GM18517 (cell line): Measurements from ENCODE around the gene IL17RE.
A peak's percentile ranks its signal among the peaks of the same experiment; 100 is the strongest.
"Not testable (repeated sequence)": the region's sequence is repeated elsewhere in the genome, so short reads cannot be mapped to it uniquely, and the experiment has no call there.

Experiments used
- ATAC-seq: cut with Tn5 transposase; IDR thresholded peaks from one replicate; pipeline ENCODE4 v1.9.1; 2021; ENCODE audit warnings: mild to moderate bottlenecking, moderate library complexity; ENCODE audit not compliant: unreplicated experiment

Gene IL17RE

DNA sequence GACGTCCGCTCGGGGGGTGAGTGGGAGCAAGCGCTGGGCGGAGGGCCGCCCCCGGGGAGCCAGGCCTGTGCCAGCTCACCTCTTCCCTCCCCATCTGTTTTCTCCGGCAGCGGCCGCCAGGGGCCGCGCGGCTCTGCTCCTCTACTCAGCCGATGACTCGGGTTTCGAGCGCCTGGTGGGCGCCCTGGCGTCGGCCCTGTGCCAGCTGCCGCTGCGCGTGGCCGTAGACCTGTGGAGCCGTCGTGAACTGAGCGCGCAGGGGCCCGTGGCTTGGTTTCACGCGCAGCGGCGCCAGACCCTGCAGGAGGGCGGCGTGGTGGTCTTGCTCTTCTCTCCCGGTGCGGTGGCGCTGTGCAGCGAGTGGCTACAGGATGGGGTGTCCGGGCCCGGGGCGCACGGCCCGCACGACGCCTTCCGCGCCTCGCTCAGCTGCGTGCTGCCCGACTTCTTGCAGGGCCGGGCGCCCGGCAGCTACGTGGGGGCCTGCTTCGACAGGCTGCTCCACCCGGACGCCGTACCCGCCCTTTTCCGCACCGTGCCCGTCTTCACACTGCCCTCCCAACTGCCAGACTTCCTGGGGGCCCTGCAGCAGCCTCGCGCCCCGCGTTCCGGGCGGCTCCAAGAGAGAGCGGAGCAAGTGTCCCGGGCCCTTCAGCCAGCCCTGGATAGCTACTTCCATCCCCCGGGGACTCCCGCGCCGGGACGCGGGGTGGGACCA lies 30.4 kb downstream of the IL17RE start:
- peak; percentile 54 for ATAC-seq

GRCh38 chr3:9933561-9934234 lies 31.1 kb downstream of the IL17RE start, which contains the start of gene CRELD1:
Gene CRELD1, plus strand, starts transcription at chr3:9933834. Its CDS starts 605 bp downstream, at chr3:9934439.
- ATAC-seq: peak; percentile 91

- ATAC-seq: no peak
Measured at GRCh38 chr3:9934235-9934621, 31.6 kb downstream of the IL17RE start.

DNA sequence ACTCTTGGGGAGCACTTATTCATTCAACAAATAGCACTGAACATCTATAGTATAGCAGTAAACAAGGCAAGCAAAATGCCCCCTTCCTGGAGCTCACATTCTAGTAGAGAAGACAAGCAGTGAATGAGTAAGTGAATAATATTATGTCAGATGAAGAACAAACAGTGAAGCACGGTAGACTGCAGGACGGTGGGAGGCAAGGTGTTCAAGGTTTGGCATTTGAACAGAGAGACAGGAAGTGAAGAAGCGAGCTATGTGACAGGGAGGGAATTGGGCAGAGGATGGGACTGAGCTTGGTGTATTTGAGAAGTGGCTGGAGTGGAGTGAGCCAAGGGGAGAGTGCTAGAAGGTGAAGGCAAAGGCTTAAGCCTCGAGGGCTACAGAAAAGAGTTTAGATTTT lies 32.3 kb downstream of the IL17RE start:
- no peak for ATAC-seq

DNA sequence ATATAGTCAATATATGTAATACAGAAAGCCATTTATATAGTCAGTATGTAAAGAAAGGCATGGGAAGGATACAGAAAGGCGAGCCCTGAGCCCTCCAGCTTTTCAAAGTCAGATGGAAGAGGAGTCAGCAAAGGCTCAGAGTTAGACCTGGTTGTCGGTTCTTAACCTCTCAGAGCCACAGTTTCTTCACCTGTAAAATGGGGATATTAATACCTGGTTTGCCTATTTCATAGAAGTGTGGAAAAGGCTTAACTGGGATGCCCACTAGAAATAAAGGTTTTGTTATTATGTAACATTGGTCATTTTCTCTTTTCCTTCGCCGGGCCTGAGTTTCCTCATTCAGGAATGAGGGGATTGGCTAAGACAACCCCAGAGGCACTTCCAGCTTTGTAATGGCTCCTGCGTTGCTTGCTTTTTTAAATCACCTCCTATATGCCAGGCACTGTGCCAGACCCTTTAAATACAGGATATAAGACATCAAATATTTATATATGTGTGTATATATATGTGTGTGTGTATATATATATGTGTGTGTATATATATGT lies 33.4 kb downstream of the IL17RE start:
- ATAC-seq: no peak

DNA sequence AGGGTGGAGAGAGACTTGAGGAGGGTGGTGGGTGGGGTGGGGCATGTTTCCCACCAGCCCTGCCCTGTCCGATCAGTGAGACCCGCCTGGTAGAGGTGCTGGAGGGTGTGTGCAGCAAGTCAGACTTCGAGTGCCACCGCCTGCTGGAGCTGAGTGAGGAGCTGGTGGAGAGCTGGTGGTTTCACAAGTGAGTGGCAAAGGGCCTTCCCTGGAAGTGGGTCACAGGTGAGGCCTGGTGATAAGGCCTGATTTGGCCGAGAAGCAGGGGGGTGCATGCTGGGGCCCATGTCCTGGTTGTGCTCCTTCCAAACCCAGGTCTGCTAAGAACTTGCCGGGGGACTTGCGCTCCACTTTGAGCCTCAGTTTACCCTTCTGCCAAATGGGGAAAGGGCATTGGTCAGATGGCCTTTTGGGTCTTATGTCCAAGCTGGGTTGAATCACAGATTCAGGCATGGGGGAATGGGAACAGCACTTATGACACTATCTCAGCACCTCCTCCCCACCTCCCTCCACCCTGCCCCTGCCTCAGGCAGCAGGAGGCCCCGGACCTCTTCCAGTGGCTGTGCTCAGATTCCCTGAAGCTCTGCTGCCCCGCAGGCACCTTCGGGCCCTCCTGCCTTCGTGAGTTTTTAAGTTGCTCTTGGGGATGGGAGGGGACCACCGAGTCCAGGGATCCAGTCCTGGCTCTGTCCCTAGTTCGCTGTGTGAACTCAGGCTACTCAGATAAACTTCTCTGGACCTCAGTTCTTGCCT lies 35.0 kb downstream of the IL17RE start:
- ATAC-seq: no peak

DNA sequence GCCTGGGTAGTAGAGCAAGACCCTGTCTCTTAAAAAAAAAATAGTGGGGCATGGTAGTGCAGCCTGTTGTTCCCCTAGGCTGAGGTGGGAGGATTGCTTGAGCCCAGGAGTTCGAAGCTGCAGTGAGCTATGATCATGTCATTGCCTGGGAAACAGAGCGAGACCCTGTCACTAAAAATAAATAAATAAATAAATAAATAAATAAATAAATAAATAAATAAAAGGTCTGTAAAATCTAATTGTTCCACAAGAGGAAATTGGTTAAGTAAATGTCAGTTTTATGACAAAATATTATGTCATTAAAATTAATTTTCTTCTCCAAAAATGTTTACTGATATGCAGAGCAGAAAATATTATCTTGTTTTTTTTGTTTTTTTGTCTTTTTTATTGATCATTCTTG lies 36.3 kb downstream of the IL17RE start:
- no peak for ATAC-seq

GRCh38 chr3:9939906-9940305 lies 37.3 kb downstream of the IL17RE start:
- ATAC-seq: not testable (repeated sequence)

GRCh38 chr3:9940746-9941145 lies 38.1 kb downstream of the IL17RE start:
- ATAC-seq: no peak

DNA sequence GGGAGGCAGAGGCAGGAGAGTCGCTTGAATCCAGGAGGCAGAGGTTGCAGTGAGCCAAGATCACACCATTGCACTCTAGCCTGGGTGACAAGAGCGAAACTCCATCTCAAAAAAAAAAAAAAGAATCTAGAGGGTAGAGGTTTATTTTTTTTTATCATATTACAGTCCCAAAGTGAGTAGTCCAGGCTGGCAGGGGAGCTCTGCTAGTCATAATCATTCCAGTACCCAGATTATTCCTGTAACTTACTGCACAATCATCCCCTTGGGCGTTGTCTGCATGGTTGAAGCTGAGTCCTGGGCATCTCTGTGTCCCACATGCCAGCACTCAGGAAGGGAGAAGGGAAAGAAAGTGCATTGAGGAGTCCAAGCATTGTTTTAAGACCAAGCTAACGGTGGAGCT lies 39.5 kb downstream of the IL17RE start:
- no peak for ATAC-seq

DNA sequence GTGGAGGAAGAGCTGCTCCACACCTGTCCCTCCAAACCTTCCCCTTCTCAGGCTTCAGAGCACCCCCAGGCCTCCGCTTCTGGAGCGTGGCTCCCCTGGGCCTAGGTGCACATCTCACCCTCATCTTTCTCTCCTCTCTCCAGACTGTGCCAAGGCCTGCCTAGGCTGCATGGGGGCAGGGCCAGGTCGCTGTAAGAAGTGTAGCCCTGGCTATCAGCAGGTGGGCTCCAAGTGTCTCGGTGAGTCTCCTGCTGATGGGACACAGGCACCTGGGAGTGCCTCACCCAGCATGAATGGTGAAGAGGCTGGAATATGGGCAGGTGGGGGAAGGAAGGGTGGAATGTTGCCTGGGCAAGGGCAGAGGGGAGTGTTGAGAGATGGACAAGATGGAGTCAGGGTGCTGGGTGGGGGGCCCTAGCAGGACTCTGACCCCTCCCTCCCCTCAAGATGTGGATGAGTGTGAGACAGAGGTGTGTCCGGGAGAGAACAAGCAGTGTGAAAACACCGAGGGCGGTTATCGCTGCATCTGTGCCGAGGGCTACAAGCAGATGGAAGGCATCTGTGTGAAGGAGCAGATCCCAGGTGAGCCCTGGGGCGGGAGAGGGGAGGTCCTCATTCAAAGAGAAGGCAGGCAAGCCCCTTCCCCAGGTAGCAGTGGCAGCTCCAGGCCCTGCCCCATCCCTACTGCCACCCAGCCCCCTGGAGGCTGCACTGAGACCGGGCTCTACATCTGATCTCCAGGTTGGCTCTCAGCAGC lies 40.5 kb downstream of the IL17RE start:
- ATAC-seq: no peak

DNA sequence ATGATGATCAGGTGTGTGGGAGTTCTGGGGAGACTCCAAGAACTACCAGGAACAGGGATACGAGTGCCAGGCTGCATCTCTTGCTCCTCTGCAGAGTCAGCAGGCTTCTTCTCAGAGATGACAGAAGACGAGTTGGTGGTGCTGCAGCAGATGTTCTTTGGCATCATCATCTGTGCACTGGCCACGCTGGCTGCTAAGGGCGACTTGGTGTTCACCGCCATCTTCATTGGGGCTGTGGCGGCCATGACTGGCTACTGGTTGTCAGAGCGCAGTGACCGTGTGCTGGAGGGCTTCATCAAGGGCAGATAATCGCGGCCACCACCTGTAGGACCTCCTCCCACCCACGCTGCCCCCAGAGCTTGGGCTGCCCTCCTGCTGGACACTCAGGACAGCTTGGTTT lies 41.6 kb downstream of the IL17RE start:
- ATAC-seq: no peak

DNA sequence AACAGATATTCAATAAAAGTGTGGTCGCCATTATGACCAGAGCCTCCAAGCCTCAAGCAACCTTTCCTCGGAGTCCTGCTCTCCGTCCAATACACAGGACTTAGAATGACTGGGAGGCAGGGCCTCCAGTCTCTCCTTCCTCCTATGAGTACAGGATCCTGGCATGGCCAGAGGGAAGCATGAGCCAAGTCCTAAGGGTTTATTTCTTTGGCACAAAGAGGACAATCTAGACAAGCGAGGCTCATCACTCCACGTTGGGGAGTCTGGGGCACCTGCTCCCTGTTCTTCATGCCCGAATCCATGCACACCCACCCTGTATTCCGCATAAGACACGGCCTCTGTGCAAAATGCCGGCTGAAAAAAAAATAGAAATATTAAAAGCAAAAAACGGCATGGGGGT lies 42.7 kb downstream of the IL17RE start:
- no peak for ATAC-seq

DNA sequence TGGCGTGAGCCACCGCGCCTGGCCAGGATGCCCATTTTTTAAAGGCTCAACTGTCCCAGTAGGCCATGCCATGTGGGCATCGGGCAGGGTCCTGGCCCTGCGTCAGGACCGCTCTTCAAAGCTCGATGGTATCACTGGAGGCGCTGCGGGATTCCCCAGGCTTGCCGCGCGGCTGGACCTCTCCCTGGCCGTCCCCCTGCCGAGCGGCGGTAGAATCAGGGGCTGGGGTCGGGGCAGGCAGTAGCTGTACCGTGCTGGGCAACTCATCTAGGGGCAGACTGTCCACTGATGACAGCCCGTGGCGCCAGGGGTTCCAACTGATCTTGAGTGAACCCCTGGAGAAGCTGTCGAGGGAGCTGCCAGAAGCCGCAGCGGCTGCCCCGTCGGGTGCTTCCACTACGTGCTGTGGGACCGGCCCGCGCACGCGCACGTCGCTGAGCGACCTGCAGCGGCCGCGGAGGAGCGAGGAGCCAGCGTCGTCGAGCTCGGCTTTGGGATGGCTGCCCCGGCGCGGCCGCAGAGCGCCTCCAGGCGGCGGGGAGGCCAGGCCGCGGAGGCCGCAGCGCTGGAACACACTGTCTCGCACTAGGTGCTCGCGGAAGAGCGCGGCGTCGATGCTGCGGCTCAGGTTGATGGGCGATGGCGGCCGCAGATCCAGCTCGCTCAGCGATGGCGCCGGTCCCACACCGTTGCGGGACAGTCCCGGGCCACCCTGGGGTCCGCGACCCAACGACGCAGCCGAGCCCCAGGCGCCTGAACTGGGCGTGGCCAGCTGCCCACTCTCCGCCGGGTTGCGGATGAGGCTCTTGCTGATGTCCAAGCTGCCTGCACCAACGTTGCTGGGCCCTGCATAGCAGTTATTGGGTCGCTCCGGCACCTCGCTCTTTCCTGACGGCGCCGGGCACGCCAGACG lies 43.7 kb downstream of the IL17RE start:
- peak; percentile 51 for ATAC-seq

DNA sequence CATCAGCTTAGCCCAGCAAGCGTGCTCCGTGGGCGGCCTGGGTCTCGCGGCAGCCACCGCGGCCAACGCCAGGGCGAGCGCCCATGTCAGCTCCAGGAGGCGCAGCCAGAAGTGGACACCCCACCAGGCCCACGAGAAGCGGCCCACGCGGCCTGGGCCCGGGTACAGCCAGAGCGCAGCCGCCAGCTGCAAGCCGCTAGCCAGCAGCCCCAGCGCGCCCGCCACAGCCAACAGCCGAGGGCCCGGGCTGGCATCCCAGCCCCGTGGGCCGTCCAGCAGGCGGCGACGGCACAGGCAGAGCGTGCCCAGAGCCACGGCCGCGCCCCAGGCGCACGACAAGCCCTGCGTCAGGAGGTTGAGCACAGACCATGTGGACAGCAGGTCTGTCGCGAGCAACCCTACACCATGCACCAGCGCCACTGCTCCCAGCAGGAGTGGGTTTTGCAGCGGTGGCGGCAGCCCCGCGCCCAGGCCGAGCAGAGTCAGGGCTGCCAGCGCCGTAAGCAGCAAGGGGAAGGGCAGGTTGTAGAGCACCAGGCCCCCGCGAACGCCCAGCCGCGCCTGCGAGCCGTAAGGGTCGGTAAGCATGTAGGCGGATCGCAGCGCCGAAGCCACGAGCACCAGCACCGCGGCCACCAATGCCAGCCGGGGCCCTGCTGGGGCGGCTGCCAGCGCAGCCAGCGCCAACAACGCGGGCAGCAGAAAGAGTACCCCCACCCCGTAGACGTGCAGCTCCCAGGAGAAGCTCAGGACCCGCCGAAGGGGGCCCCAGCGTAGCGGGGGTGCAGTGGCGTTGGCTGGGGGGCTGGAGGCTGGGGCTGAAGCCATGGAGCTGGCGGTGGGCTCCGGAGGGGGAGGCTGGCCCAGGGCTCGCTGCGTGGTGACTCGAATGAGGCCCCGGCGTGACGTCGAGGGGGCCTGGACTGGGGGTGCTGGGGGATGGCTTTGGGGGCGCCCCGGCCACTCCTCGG lies 44.7 kb downstream of the IL17RE start:
- ATAC-seq: no peak

DNA sequence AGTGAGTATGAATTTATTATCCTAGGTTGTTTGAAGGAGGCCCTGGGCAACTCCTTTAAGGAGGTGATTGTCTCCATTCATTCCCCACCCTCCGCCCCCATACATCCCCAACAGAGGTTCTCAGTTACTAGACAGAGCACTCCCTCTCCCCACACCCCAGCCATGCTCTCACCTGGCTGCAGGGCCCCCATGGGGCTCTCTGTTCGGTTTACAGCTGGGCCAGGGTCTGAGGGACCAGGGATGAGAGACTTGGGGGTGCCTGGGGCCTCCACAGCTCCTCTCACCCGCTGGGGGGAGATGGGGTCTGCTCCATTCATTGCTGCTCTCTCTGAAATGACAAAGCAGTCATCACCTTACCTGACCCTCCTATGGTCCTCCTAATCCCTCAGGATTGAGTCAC lies 45.9 kb downstream of the IL17RE start:
- ATAC-seq: no peak

GRCh38 chr3:9949115-9949514 lies 46.5 kb downstream of the IL17RE start:
- no peak for ATAC-seq

DNA sequence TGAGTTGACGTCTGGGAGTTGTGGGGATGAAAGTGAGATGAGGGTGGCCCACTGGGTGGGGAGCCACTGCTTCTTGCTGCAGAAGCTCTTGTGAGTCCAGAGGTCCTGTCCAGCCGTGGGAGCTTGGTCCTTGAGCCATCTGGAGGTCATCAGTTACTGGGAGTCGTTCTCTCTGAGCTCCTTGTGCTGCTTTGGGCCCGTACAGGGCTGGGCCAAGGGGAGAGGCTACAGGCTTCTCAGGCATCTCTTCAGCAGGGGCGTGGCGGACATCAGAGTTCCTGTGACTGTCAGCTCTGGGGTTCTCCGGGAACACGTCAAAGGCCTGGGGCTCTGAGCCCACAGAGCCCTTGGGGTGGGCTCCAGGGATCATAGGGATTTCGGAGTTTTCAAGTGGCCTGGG lies 47.0 kb downstream of the IL17RE start:
- no peak for ATAC-seq

GRCh38 chr3:9951126-9951525 lies 48.5 kb downstream of the IL17RE start:
- no peak for ATAC-seq
